ENCODE results near the gene UTP4.

DNA sequence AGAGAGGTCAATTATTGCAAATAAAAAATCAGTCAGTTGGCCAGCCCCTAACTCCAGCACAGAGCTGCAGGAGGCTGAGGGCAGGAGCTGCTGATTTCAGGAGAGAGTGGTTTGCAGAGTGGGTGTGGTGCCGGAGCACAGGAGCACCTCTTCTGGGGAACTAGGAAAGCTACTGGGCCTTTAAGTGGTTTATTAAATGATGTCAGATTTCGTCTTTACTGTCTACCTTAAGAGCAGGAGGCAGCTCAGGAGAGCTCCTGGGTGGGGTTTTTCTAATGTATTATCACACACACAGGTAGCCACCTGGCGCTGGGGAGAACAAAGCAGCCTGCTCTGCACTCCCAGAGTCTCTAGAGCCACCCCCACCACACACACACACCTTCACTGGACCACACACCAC lies 38.5 kb upstream of the UTP4 start:
- no peak for TF ChIP-seq POLR2A (IDR thresholded peaks at IDR 0.05)
- TF ChIP-seq, protein P1, sequence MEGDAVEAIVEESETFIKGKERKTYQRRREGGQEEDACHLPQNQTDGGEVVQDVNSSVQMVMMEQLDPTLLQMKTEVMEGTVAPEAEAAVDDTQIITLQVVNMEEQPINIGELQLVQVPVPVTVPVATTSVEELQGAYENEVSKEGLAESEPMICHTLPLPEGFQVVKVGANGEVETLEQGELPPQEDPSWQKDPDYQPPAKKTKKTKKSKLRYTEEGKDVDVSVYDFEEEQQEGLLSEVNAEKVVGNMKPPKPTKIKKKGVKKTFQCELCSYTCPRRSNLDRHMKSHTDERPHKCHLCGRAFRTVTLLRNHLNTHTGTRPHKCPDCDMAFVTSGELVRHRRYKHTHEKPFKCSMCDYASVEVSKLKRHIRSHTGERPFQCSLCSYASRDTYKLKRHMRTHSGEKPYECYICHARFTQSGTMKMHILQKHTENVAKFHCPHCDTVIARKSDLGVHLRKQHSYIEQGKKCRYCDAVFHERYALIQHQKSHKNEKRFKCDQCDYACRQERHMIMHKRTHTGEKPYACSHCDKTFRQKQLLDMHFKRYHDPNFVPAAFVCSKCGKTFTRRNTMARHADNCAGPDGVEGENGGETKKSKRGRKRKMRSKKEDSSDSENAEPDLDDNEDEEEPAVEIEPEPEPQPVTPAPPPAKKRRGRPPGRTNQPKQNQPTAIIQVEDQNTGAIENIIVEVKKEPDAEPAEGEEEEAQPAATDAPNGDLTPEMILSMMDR (IDR thresholded peaks at IDR 0.05): no peak

All from adrenal gland (tissue), 5 donors.